HG03469 (cell line): ENCODE data around the gene HS3ST6.
"Not testable (repeated sequence)": the region's sequence is repeated elsewhere in the genome, so short reads cannot be mapped to it uniquely, and the experiment has no call there.

Experiments
- ATAC-seq: cut with Tn5 transposase; IDR thresholded peaks from one replicate; pipeline ENCODE4 v1.9.1; 2021; ENCODE audit warnings: mild to moderate bottlenecking, moderate library complexity, moderate number of reproducible peaks; ENCODE audit not compliant: unreplicated experiment

Gene HS3ST6

GRCh38 chr16:1929578-1930337 lies 11.5 kb upstream of the HS3ST6 start:
- peak; percentile 78 for ATAC-seq

GRCh38 chr16:1929105-1929504 lies 10.9 kb upstream of the HS3ST6 start:
- ATAC-seq = no peak

- ATAC-seq = no peak
Measured at GRCh38 chr16:1926271-1926670, 8.1 kb upstream of the HS3ST6 start.

- no peak for ATAC-seq
Measured at GRCh38 chr16:1924095-1924494, 5.9 kb upstream of the HS3ST6 start.

GRCh38 chr16:1923299-1924034 lies 5.3 kb upstream of the HS3ST6 start:
- no peak for ATAC-seq

- no peak for ATAC-seq
Measured at GRCh38 chr16:1922357-1922756, 4.1 kb upstream of the HS3ST6 start.

- ATAC-seq = no peak
Measured at GRCh38 chr16:1920727-1921171, 2.5 kb upstream of the HS3ST6 start.

- not testable (repeated sequence) for ATAC-seq
Measured at GRCh38 chr16:1920122-1920521, 1.9 kb upstream of the HS3ST6 start.

GRCh38 chr16:1919327-1919998 lies 1.2 kb upstream of the HS3ST6 start:
- no peak for ATAC-seq

GRCh38 chr16:1917665-1918350 lies 407 bp downstream of the HS3ST6 start:
- no peak for ATAC-seq

GRCh38 chr16:1917056-1917664 lies 1.1 kb downstream of the HS3ST6 start:
- no peak for ATAC-seq

GRCh38 chr16:1916640-1916990 lies 1.6 kb downstream of the HS3ST6 start:
- ATAC-seq = no peak

- no peak for ATAC-seq
Measured at GRCh38 chr16:1915732-1916639, 2.2 kb downstream of the HS3ST6 start.

- ATAC-seq = no peak
Measured at GRCh38 chr16:1914988-1915387, 3.2 kb downstream of the HS3ST6 start.

- no peak for ATAC-seq
Measured at GRCh38 chr16:1914084-1914608, 4.1 kb downstream of the HS3ST6 start.

GRCh38 chr16:1913327-1914083 lies 4.7 kb downstream of the HS3ST6 start:
- no peak for ATAC-seq

GRCh38 chr16:1912215-1912543 lies 6.0 kb downstream of the HS3ST6 start:
- no peak for ATAC-seq

- ATAC-seq = no peak
Measured at GRCh38 chr16:1911467-1912214, 6.6 kb downstream of the HS3ST6 start.
